ENCODE measurements around the gene LIX1L.

LIX1L gene

DNA sequence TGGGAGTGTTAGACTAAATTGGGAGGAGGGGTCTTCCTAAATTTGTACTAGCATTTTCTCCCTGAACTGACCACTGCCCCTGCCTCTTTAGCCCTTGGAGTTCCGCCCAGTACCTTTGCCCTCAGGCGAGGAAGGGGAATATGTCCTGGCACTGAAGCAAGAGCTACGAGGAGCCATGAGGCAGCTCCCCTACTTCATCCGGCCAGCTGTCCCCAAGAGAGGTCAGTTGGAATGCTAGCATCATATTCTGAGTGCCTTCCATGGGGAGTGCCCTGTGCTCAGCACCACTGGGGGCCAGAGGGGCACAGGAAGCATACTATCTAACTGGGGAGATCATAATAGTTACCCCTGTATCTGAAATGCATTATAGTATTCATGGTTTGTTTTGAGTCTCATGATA, 17.4 kb upstream of the LIX1L start:
- Histone ChIP-seq H3K27ac (no peak overlapping the region), H3K4me2 (no peak overlapping the region), H3K36me3 (ENCODE audit: insufficient read depth) (no peaks in the 10 kb centered on the region), H3K4me1 (ENCODE audit: low read depth, poor library complexity, severe bottlenecking) (peaks cover 32% of the 10 kb centered on the region), H2AFZ (ENCODE audit: low read depth) (no peak overlapping the region), H3K79me2 (ENCODE audit: insufficient read depth, low read depth) (no peaks in the 10 kb centered on the region), H3K9ac (no peak overlapping the region), H4K20me1 (ENCODE audit: insufficient read depth) (no peaks in the 10 kb centered on the region), H3K4me3 (IDR thresholded peaks at IDR 0.05; ENCODE audit: insufficient read depth, low read depth, low read length) (no peak overlapping the region), H3K27me3 (ENCODE audit: insufficient read depth, low read depth) (no peaks in the 10 kb centered on the region)
- TF ChIP-seq, protein P1, sequence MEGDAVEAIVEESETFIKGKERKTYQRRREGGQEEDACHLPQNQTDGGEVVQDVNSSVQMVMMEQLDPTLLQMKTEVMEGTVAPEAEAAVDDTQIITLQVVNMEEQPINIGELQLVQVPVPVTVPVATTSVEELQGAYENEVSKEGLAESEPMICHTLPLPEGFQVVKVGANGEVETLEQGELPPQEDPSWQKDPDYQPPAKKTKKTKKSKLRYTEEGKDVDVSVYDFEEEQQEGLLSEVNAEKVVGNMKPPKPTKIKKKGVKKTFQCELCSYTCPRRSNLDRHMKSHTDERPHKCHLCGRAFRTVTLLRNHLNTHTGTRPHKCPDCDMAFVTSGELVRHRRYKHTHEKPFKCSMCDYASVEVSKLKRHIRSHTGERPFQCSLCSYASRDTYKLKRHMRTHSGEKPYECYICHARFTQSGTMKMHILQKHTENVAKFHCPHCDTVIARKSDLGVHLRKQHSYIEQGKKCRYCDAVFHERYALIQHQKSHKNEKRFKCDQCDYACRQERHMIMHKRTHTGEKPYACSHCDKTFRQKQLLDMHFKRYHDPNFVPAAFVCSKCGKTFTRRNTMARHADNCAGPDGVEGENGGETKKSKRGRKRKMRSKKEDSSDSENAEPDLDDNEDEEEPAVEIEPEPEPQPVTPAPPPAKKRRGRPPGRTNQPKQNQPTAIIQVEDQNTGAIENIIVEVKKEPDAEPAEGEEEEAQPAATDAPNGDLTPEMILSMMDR (conservative IDR thresholded peaks at IDR 0.05; ENCODE audit: low read depth, low read length) = no peak

DNA sequence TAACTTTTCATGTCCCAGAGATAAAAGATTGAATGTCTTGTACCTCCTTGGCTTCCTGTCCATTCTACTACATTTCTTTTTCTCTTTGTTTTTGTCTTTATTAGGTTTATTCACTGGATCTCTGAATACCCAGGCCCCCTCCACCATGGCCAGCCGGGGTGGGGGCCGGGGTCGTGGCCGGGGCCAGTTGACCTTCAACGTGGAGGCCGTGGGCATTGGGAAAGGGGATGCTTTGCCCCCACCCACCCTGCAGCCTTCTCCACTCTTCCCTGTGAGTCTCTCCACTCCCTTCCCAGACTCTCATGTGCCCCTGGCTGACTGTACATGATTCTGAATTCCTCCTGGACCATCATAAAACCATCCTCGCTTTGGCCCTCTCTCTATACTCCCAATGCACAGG, 16.9 kb upstream of the LIX1L start:
- no peaks in the 10 kb centered on the region for H3K27me3 ChIP-seq (ENCODE audit: insufficient read depth, low read depth)
- H4K20me1 ChIP-seq (ENCODE audit: insufficient read depth) = no peaks in the 10 kb centered on the region
- H3K79me2 ChIP-seq (ENCODE audit: insufficient read depth, low read depth) = no peaks in the 10 kb centered on the region
- no peak overlapping the region for H3K4me3 ChIP-seq (IDR thresholded peaks at IDR 0.05; ENCODE audit: insufficient read depth, low read depth, low read length)
- no peak overlapping the region for H3K27ac ChIP-seq
- H2AFZ ChIP-seq (ENCODE audit: low read depth) = no peak overlapping the region
- H3K36me3 ChIP-seq (ENCODE audit: insufficient read depth) = no peaks in the 10 kb centered on the region
- H3K9ac ChIP-seq = no peak overlapping the region
- TF ChIP-seq, protein P1 (conservative IDR thresholded peaks at IDR 0.05; ENCODE audit: low read depth, low read length) = no peak
- no peak overlapping the region for H3K4me2 ChIP-seq
- peaks cover 27% of the 10 kb centered on the region for H3K4me1 ChIP-seq (ENCODE audit: low read depth, poor library complexity, severe bottlenecking)

DNA sequence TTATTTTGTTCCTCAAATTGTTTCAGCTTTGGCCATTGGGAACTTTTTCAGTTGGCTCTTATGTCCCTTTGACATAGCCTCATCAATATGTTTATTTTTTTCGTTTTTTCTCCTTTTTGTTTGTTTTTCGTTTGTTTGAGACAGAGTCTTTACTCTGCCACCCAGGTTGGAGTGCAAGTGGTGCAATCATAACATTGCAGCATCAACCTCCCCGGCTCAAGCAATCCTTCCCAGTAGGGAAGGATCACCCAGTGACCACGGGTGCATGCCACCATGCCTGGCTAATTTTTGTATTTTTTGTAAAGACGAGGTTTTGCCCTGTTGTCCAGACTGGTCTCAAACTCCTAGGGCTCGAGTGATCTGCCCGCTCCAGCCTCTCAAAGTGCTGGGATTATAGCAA, 14.8 kb upstream of the LIX1L start:
- no peak overlapping the region for H3K4me2 ChIP-seq
- TF ChIP-seq, protein P1 (conservative IDR thresholded peaks at IDR 0.05; ENCODE audit: low read depth, low read length) = no peak

DNA sequence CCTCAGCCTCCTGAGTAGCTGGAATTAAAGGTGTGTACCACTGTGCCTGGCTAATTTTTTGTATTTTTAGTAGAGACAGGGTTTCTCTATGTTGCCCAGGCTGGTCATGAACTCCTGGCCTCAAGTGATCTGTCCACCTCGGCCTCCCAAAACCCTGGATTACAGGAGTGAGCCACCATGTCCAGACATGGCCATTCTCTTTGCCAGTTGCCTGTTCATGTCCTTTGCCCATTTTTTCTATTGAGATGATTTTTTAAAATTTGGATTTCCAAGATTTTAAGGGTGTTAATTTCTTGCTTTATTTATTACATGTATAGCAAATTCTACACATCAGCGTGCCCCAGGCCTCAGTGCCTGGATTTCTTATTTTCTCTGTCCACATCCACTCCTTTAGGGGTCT, 9.5 kb upstream of the LIX1L start:
- Histone ChIP-seq H3K9ac (no peak overlapping the region), H3K27me3 (ENCODE audit: insufficient read depth, low read depth) (no peaks in the 10 kb centered on the region), H3K4me3 (IDR thresholded peaks at IDR 0.05; ENCODE audit: insufficient read depth, low read depth, low read length) (no peak overlapping the region), H3K27ac (no peak overlapping the region), H3K36me3 (ENCODE audit: insufficient read depth) (no peaks in the 10 kb centered on the region), H3K79me2 (ENCODE audit: insufficient read depth, low read depth) (no peaks in the 10 kb centered on the region), H4K20me1 (ENCODE audit: insufficient read depth) (no peaks in the 10 kb centered on the region), H3K4me1 (ENCODE audit: low read depth, poor library complexity, severe bottlenecking) (peaks cover 21% of the 10 kb centered on the region), H3K4me2 (no peak overlapping the region), H2AFZ (ENCODE audit: low read depth) (no peak overlapping the region)
- TF ChIP-seq, protein P1 (conservative IDR thresholded peaks at IDR 0.05; ENCODE audit: low read depth, low read length) = no peak

More for the DNA sequence above, 14.8 kb upstream of the LIX1L start:
- no peaks in the 10 kb centered on the region for H3K36me3 ChIP-seq (ENCODE audit: insufficient read depth)
- H3K4me1 ChIP-seq (ENCODE audit: low read depth, poor library complexity, severe bottlenecking) = peaks cover 6% of the 10 kb centered on the region
- no peak overlapping the region for H3K27ac ChIP-seq
- H2AFZ ChIP-seq (ENCODE audit: low read depth) = no peak overlapping the region
- H3K9ac ChIP-seq = no peak overlapping the region
- no peak overlapping the region for H3K4me3 ChIP-seq (IDR thresholded peaks at IDR 0.05; ENCODE audit: insufficient read depth, low read depth, low read length)
- no peaks in the 10 kb centered on the region for H4K20me1 ChIP-seq (ENCODE audit: insufficient read depth)
- H3K79me2 ChIP-seq (ENCODE audit: insufficient read depth, low read depth) = no peaks in the 10 kb centered on the region
- H3K27me3 ChIP-seq (ENCODE audit: insufficient read depth, low read depth) = no peaks in the 10 kb centered on the region

Measured in KMS-11 (cell line).